ENCODE results near the gene SPON2. TPM values are rescaled to one million over a fixed set of nuclear protein-coding genes. Genes with fewer than 3 reads are reported as not detected.

SPON2 gene
- total RNA-seq, 4 donors from 2014 or later, result 2.4 to 14.1 (median 6.6) TPM

- H3K4me1 ChIP-seq, result peaks cover 6 to 14% of the 10 kb centered on the region in 2 donors
- intact Hi-C loops (cut with DNase I), result no loop called here
- H3K4me3 ChIP-seq (replicated peaks in 1 of 3), result no peak overlapping the region
- DNase-seq, result no peak
- H3K27ac ChIP-seq, result no peak overlapping the region
- no peaks in the 10 kb centered on the region for H3K36me3 ChIP-seq
- no peaks in the 10 kb centered on the region for H3K27me3 ChIP-seq
- WGBS, 2 donors, result 93% methylated on average over 13 of the region's 13 CpGs
- no peak for TF ChIP-seq POLR2A (IDR thresholded peaks at IDR 0.05)
- no peak for TF ChIP-seq CTCF (IDR thresholded peaks at IDR 0.05)
- no peaks in the 10 kb centered on the region for H3K9me3 ChIP-seq
Observed at GRCh38 chr4:1203026-1203616, 30.7 kb upstream of the SPON2 start.

- Histone ChIP-seq H3K36me3 (no peaks in the 10 kb centered on the region), H3K9me3 (no peaks in the 10 kb centered on the region), H3K4me1 (peaks cover under 1 to 8% of the 10 kb centered on the region in 2 donors), H3K27me3 (no peaks in the 10 kb centered on the region), H3K27ac (no peak overlapping the region), H3K4me3 (replicated peaks in 1 of 3) (no peak overlapping the region)
- 83 to 85% methylated on average over 4 to 6 of the region's 19 CpGs for whole genome bisulfite sequencing, 2 donors
- no peak for DNase-seq
- intact Hi-C loops (cut with DNase I), result no loop called here
- no peak for TF ChIP-seq CTCF (IDR thresholded peaks at IDR 0.05)
- no peak for TF ChIP-seq POLR2A (IDR thresholded peaks at IDR 0.05)
Observed at GRCh38 chr4:1202526-1203011, 30.2 kb upstream of the SPON2 start.

- peak in 1 of 2 donors; percentile 33 for DNase-seq
- Histone ChIP-seq H3K4me3 (replicated peaks in 1 of 3) (no peak overlapping the region), H3K27me3 (no peaks in the 10 kb centered on the region), H3K36me3 (no peaks in the 10 kb centered on the region), H3K4me1 (peaks cover 0 to 7% of the 10 kb centered on the region in 2 donors), H3K27ac (no peak overlapping the region), H3K9me3 (no peaks in the 10 kb centered on the region)
- TF ChIP-seq POLR2A (IDR thresholded peaks at IDR 0.05), result no peak
- TF ChIP-seq CTCF (IDR thresholded peaks at IDR 0.05), result no peak
- 86 to 87% methylated on average over 26 of the region's 26 CpGs for WGBS, 2 donors
- intact Hi-C loops (cut with DNase I), result no loop called here
Observed at GRCh38 chr4:1201851-1202525, 29.6 kb upstream of the SPON2 start.

GRCh38 chr4:1200425-1201035 is 28.1 kb upstream of the SPON2 start:
- TF ChIP-seq POLR2A (IDR thresholded peaks at IDR 0.05) (no peak), CTCF (IDR thresholded peaks at IDR 0.05) (no peak)
- 47 to 66% methylated on average over 18 to 19 of the region's 20 CpGs for WGBS, 2 donors
- intact Hi-C loops (cut with DNase I), result no loop called here
- DNase-seq, result peak in 1 of 2 donors; percentile 0
- no peak overlapping the region for H3K4me3 ChIP-seq (replicated peaks in 1 of 3)
- peaks cover 0 to 7% of the 10 kb centered on the region in 2 donors for H3K4me1 ChIP-seq
- no peaks in the 10 kb centered on the region for H3K27me3 ChIP-seq
- H3K27ac ChIP-seq, result no peak overlapping the region
- no peaks in the 10 kb centered on the region for H3K36me3 ChIP-seq
- H3K9me3 ChIP-seq, result no peaks in the 10 kb centered on the region

All from thyroid gland (tissue), 4 donors.